Measurements from ENCODE around the gene RAB11FIP5. TPM values are rescaled to one million over a fixed set of nuclear protein-coding genes. Genes with fewer than 3 reads are reported as not detected.
A peak's percentile ranks its signal among the peaks of the same experiment; 100 is the strongest.

RAB11FIP5 gene
- total RNA-seq, 4 donors from 2014 or later, result 34.4 to 39.4 (median 37.3) TPM

- H3K27me3 ChIP-seq, result no peaks in the 10 kb centered on the region
- no peak overlapping the region for H3K27ac ChIP-seq
- peaks cover 4 to 9% of the 10 kb centered on the region in 2 donors for H3K4me1 ChIP-seq
- DNase-seq, result no peak
- whole genome bisulfite sequencing, 2 donors, result 88% methylated on average over 13 to 15 of the region's 23 CpGs
- H3K9me3 ChIP-seq, result no peaks in the 10 kb centered on the region
- H3K4me3 ChIP-seq (replicated peaks in 1 of 3), result no peak overlapping the region
- H3K36me3 ChIP-seq, result peaks cover 6 to 11% of the 10 kb centered on the region in 2 donors
- TF ChIP-seq, protein P1, sequence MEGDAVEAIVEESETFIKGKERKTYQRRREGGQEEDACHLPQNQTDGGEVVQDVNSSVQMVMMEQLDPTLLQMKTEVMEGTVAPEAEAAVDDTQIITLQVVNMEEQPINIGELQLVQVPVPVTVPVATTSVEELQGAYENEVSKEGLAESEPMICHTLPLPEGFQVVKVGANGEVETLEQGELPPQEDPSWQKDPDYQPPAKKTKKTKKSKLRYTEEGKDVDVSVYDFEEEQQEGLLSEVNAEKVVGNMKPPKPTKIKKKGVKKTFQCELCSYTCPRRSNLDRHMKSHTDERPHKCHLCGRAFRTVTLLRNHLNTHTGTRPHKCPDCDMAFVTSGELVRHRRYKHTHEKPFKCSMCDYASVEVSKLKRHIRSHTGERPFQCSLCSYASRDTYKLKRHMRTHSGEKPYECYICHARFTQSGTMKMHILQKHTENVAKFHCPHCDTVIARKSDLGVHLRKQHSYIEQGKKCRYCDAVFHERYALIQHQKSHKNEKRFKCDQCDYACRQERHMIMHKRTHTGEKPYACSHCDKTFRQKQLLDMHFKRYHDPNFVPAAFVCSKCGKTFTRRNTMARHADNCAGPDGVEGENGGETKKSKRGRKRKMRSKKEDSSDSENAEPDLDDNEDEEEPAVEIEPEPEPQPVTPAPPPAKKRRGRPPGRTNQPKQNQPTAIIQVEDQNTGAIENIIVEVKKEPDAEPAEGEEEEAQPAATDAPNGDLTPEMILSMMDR (IDR thresholded peaks at IDR 0.05), result no peak
- TF ChIP-seq POLR2A (IDR thresholded peaks at IDR 0.05), result no peak
- intact Hi-C loops (cut with DNase I), result loop anchor here (10.0 kb wide), 1 partner anchor 159 kb away; the partner anchor contains the start of genes CCT7 and PRADC1
Observed at GRCh38 chr2:73075477-73076373, 37.0 kb downstream of the RAB11FIP5 start.

DNA sequence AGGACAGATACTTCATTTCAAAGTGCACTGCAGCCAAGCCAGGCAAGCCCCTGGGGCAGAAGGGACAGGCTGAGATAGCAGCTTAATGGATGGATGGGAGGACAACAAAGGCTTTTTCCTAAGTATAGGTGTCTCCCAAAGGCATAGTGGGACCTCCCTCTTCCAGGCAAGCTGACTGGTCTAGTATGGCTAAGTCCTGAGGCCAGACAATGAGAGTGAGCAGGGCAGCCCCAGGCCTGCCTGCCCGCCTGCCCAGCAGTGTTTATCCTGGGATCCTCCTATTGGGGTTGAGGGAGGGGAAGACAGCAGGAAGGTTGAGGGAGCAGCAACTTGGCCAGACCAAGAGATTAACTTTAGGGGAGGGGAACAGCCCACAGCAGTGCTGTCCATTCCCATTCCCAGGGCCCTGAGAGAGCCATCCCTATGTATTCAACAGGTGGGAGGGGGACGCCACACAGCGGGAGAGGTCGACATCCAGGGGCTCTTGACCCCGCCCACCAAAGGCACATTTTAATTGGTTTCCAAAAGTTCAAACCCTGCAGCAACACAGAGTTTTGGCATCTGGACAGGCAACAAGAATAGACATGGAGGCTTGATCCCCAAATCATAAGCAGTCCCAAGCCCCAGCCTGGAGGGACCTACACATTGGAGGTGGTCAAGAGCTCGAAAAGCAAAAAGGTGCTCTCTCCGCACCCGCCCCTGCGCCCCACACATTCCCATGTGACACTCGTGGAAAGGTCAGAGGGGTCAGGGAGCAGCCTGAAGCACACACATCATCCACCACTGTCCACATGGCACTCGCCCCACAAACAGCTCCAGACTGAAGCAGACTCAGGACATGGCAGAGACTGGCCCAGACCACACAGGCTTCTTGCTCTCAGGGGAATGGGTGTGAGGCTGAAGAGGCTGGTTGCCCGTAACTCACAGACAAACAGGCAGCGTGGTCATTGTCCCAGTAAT, 38.4 kb downstream of the RAB11FIP5 start:
- intact Hi-C loops (cut with DNase I), result loop anchor here (10.0 kb wide), 1 partner anchor 160 kb away; the partner anchor contains the start of genes CCT7 and PRADC1
- H3K4me3 ChIP-seq (replicated peaks in 1 of 3), result no peak overlapping the region
- peaks cover under 1 to 6% of the 10 kb centered on the region in 2 donors for H3K36me3 ChIP-seq
- peaks cover 13 to 19% of the 10 kb centered on the region in 2 donors for H3K4me1 ChIP-seq
- H3K27me3 ChIP-seq, result no peaks in the 10 kb centered on the region
- no peaks in the 10 kb centered on the region for H3K9me3 ChIP-seq
- no peak overlapping the region for H3K27ac ChIP-seq
- no peak for DNase-seq
- TF ChIP-seq, protein P1 (IDR thresholded peaks at IDR 0.05), result no peak
- TF ChIP-seq POLR2A (IDR thresholded peaks at IDR 0.05), result no peak
- WGBS, 2 donors, result 89 to 93% methylated on average over 13 of the region's 13 CpGs

DNA sequence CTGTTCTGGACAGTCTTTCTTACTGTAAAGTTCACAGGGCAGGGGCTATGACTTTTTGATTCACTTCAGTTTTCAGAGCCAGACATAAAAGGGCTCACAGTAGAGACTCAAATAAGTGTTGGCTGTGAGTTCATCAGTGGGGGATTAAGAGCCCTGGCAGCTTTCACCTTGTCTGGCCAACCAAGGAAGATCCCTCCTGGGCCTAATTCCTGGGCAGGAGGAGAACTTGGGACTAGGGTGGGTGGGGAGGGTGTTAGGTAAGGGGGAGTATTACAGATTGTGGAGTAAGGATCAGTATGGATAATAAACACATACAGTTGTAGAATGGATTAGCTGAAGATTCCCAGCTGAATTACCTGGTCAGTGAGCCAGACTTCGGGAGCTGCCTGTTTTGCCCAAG, 40.3 kb downstream of the RAB11FIP5 start:
- Histone ChIP-seq H3K9me3 (no peaks in the 10 kb centered on the region), H3K36me3 (peaks cover 0 to 6% of the 10 kb centered on the region in 2 donors), H3K27ac (peak overlapping the region in 1 of 3 donors; percentile 84), H3K4me1 (peaks cover 13 to 19% of the 10 kb centered on the region in 2 donors), H3K4me3 (replicated peaks in 1 of 3) (no peak overlapping the region), H3K27me3 (no peaks in the 10 kb centered on the region)
- TF ChIP-seq, protein P1 (IDR thresholded peaks at IDR 0.05), result no peak
- TF ChIP-seq POLR2A (IDR thresholded peaks at IDR 0.05), result no peak
- WGBS, 2 donors, result 82 to 100% methylated on average over 1 of the region's 1 CpG
- no peak for DNase-seq
- intact Hi-C loops (cut with DNase I), result loop anchor here (10.0 kb wide), 1 partner anchor 162 kb away; the partner anchor contains the start of genes CCT7 and PRADC1

GRCh38 chr2:73072129-73072395, 40.7 kb downstream of the RAB11FIP5 start:
- DNase-seq, result peak; percentile 22 to 31
- no peaks in the 10 kb centered on the region for H3K9me3 ChIP-seq

More at GRCh38 chr2:73072129-73072395, 40.7 kb downstream of the RAB11FIP5 start:
- TF ChIP-seq POLR2A (IDR thresholded peaks at IDR 0.05), result no peak
- TF ChIP-seq, protein P1 (IDR thresholded peaks at IDR 0.05), result no peak
- WGBS, 2 donors, result 22 to 26% methylated on average over 11 of the region's 11 CpGs
- H3K27me3 ChIP-seq, result no peaks in the 10 kb centered on the region
- peak overlapping the region; percentile 48 to 96 (median 90) for H3K4me3 ChIP-seq (replicated peaks in 1 of 3)
- H3K36me3 ChIP-seq, result peaks cover 0 to 6% of the 10 kb centered on the region in 2 donors
- intact Hi-C loops (cut with DNase I), result loop anchor here (10.0 kb wide), 1 partner anchor 163 kb away; the partner anchor contains the start of genes CCT7 and PRADC1
- peak overlapping the region in 2 of 3 donors; percentile 84 to 93 for H3K27ac ChIP-seq
- H3K4me1 ChIP-seq, result peaks cover 13 to 19% of the 10 kb centered on the region in 2 donors

Measured in thyroid gland (tissue), 4 donors.